Ammon's horn (tissue), 1 donor: ENCODE data around the gene ABCE1.
A peak's percentile ranks its signal among the peaks of the same experiment; 100 is the strongest.

ENCODE experiments used
- DNase-seq: peaks from one replicate; pipeline ENCODE4 v3.0.0-alpha.2; 2016; ENCODE audit warnings: low spot score

ABCE1 gene

DNA sequence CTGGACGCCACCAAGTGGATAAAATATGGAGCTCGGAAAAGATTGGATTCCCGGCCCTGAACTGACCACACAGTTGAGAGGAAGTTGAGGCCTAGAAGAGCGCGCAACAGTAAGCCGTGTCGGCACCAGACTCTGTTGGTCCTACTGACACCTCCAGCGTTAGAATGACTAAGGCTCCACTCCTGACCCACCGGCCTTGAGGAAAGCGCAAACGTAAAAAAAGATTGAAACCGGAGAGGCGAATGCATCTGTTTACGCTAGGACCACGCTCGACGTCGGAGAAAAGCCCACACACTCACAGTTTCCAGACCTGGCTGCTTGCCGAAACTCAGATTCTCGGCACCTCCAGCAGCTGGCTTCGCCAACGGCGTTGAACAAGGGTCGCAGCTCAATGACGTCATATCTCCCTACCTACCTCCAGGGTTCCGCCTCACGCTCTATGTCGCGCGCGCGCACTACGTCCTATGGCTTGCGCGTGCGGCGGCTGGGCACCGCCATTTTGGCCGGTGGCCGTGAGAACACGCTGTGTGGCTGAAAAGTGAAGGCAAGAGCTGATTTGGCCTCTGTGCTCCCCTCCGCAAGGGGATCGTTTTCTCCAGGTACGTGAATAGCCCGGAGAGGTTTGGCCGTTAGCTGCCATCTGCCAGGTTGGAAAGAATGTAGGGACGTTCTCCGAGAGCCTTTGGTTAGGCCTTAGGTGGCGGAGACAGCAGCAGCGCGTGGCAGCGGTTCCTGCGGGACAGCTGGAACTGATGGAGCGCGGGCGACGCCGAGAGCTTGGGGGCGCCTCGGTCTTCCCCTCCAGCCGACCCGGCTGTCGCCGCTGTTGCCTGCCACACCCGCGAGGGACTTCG is at the start of gene ABCE1, which contains the start of gene ANAPC10:
ABCE1 (plus strand) TSS at position 491 of the 854 bp plus-strand sequence. CDS start 6,102 bp downstream, outside the sequence.
ANAPC10 (minus strand) TSS at position 376 of the 854 bp plus-strand sequence. CDS start 2,097 bp downstream, outside the sequence.
- DNase-seq = peak; percentile 97

DNA sequence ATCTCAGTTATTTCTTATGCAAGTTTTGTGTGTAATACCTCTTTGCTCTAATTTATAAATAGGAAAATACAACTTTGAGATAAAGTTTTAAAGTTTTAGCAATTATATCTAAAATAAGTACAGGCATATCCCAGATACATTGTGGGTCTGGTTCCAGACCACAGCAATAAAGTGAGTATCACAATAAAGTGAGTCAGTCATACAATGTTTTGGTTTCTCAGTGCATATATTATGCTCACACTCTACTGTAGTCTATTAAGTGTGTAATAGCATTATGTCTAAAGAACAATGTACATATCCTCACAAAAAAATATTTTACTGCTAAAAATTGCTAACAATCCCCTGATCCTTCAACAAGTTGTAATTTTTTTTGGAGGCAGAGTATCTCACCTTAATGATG is 49.3 kb upstream of the ABCE1 start:
- DNase-seq = no peak

GRCh38 chr4:145049241-145049640 is 48.9 kb upstream of the ABCE1 start:
- no peak for DNase-seq

GRCh38 chr4:145055533-145056257 is 42.4 kb upstream of the ABCE1 start:
- no peak for DNase-seq

- DNase-seq = no peak
Observed at GRCh38 chr4:145056325-145057130, 41.6 kb upstream of the ABCE1 start.

DNA sequence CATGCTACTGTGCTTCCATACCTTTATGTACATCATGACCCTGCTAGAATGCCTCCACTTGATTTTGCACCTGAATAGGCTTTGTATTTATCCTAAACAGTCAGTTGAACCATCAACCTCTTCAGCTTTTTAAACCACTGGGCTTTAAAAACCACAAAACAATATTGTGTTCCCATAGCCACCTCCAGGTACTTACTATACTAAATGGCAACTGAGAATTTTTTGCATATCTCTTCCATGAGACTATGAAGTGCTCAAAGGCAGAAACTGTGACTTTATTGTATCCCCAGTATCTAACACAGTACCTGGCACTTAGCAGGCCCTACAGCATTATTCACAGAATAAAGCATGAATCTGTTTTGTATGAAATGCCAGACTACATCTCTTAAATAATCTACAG is 39.9 kb upstream of the ABCE1 start:
- DNase-seq = no peak

DNA sequence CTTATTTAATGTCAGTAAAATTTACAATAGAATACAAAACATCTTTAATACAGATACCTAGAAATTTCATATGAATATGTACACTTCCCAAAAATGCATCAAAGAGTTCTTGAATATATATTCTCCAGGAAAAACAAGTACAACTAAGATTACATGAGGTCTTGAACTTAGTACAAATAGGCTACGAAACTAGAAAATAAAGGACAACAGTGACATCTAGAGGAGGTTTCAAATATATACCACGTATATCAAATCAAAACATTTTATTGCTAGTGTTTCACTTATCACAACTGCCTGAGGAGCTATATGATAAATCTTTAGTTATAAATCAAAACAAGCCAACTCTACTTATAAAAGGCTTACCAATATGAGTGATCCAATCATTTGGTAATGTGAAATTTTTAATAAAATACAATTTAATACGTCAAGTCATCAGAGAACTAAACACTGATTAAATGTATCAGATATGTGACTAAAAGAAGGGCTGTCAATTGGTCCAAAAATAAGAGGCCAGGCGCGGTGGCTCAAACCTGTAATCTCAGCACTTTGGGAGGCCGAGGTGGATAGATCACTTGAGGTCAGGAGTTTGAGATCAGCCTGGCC is 36.7 kb upstream of the ABCE1 start:
- peak; percentile 58 for DNase-seq

DNA sequence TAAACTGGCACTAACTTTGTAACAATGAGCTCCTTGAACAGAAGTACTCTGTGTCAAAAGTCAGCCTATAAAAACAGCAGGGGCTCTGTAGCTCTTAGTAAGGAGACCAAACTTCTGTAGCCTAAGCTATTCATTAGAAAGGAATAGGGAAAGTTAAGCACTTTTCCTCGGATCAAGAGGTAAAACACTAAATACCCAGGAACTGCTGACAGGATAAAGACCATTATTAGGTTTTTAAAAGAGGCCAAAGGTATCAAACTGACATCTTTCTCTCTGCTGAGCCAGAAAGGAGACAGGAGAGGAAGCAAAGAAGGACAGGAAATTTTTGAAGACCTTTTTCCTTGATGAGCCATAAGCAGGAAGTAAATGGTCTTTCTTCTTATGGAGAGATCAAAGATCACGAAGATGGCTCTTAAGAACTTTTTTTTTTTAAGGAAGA is 32.0 kb upstream of the ABCE1 start:
- DNase-seq = no peak

DNA sequence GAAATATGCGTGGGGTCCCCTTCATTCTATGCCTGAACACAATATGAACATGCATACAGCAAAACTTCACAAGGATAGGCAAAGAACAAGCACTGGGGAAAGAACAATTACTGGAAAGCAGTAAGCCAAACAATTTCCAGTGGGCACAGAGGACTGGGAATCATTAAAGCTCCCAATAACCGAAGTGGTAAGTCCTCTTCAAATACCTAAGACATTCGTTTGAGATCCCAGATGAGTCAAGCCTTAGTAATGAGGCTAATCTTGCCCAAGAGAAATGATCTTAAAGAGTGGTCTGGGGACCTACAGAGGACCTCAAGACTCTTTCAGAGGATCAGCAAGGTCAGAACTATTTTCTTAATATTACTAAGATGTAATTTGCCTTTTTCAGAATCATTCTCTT is 28.8 kb upstream of the ABCE1 start:
- DNase-seq = no peak

DNA sequence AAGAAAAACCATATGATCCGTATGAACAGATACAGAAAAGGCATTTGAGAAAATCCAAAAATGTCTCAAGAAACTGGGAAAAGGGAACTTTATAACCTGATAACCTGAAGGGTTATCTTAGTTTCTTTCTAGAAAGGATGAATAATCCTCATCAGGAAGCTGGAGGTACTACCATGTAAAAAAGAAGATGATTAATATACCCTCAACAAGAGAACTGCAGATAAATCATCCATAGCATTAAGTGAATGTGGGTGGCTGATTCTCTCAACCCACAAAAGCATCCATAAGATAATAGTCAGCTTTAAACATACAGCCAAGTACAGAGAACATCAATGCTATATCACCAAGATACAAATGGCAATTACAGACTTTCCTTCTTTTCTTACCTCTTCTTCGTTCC is 26.6 kb upstream of the ABCE1 start:
- DNase-seq = no peak

- DNase-seq = no peak
Observed at GRCh38 chr4:145075742-145076468, 22.2 kb upstream of the ABCE1 start.

GRCh38 chr4:145076469-145076855 is 21.6 kb upstream of the ABCE1 start:
- DNase-seq = no peak

DNA sequence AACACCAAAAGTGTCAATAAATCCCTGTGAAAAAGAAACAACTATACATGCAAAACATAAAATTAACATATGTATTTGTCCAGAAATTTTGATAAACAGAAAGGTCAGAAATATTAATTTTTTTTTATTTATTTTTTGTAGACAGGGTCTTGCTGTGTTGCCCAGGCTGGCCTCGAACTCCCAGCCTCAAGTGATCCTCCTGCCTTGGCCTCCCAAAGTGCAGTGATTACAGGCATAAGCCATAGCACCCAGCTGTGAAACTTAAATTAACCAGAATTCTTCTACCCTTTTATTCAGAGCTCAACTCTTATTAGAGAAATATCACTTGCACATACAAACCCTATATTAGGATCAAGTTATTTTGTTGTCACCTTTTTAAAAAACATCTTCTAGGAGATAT is 16.4 kb upstream of the ABCE1 start:
- DNase-seq = no peak

DNA sequence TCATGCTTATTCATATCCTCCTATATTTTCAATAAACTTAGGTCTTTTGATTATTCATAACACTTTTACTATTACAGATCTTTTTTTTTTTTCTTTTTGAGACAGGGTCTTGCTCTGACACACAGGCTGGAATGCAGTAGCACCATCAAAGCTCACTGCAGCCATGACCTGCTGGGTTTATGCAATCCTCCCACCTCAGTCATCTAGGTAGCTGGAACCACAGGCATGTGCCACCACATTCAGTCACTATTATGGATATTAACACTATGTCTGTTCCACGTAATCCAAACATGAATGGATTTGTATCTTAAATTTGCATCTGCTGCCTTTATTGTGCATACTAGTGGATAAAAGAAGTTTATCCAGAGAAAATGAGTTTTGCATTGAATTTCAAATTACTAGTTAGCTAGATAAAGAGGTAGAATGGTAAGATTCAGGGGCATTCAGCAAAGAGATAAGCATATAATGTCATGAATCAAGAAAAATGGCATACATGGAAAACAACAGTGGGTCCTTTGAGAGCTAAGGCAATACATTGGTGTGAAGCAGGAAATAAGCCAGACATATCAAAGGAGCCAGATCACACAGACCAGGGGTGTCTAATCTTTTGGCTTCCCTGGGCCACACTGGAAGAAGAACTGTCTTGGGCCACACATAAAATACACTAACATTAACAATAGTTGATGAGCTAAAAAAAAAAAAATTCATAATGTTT is 14.1 kb upstream of the ABCE1 start:
- no peak for DNase-seq

DNA sequence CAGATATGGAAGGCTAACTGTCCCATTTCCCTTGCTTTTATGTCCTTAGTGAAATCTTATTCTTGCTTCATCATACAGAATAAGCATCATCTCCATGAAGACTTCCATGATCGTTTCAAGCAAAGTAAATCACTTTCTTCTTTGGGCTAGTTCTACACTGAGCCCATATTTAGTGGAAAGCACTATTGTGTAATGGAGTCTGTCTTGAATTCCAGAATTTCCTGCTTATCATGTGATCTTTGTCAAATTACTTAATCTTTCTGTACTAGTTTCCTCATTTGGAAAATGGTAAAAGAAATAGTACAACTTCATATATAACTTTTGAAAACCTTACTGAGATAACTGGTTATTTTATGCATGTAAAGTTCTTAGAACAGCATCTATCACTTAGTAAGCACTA is 7.7 kb upstream of the ABCE1 start:
- DNase-seq = no peak

DNA sequence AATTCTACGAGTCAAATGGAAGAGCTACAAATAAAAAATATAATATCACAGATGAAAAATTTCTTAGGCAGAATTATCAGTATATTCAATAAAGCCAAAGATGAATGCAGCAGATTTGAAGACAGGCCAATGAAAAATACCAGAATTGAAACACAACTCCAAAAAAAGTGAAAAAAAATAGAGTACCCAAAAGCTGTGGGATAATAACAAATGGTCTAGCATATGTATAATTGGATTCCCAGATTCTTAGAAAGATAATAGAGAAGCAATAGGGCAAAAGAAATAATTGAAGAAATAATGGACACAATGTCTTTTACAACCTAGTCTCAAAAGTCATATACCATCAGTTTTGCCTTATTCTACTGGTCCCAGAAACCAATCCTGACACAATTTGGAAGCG is 4.5 kb upstream of the ABCE1 start:
- DNase-seq = no peak

DNA sequence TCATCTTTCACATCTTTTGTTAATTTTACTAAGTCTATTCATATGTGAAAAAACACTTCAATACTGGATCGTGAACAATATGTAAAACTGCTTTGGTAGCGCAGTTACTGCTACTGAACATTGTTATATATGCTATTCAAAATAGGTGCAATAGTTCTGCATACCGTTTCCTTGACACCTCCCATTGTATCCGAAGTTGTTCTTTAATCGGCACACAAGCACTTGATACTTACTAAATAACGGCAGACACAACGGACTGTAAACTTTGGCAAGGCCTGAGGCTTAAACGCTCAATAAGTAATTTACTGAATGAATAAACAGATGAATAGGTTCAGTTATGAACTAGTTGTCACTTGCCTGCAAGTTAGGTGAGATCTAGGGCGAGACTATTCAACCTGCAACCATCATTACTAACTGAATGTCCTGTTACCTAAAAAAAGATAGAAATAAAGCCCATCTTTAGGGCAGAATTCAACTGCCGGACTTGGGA is 735 bp upstream of the ABCE1 start:
- DNase-seq = no peak

DNA sequence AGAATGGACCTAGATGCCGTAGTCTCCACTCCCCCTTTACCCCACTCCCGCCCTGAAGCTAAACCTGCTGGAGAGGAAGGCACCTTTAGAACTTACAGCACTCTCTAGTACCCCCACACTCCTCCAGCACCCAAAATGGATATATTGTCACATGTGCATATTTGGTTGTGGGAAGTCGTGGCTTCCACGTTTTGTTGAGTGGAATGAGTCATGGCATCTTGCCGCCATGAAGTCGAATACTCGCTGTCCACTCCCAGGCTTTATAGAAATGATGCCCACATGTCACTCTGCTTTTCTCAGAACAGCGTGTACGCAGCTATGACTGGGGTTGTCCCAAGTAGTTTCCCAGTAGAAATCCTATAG is 545 bp downstream of the ABCE1 start:
- DNase-seq = peak; percentile 45

- DNase-seq = no peak
Observed at GRCh38 chr4:145099653-145100052, 1.5 kb downstream of the ABCE1 start.

DNA sequence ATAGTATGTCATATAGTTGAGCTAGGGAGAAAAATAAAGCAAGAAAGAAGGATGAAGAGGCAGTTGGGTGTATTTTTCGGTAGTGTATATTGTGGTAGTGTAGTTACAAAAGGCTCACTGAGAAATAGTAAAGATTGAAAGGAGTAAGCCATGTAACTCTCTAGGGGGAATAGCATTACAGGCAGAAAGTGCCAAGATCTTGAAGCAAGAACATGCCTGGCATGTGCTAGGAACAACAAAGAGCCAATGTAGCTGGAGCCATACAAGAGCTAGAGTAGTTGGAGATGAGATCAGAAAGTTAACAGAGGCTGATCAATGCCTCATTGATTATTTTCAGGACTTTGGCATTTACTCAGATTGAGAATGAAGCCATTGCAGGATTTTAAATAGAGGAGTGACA is 3.0 kb downstream of the ABCE1 start:
- DNase-seq = no peak
